ENCODE measurements around the gene USF3. TPM values are rescaled to one million over a fixed set of nuclear protein-coding genes. Genes with fewer than 3 reads are reported as not detected.

Gene USF3
- total RNA-seq, 4 donors from 2014 or later: 19.7 to 37.7 (median 27.2) TPM

- no peak for TF ChIP-seq CTCF (IDR thresholded peaks at IDR 0.05)
- DNase-seq (ENCODE audit: low spot score) (no peak), ATAC-seq (ENCODE audit: low FRiP score) (no peak)
Observed at GRCh38 chr3:113741086-113741485, 44.6 kb upstream of the USF3 start.

- ATAC-seq (ENCODE audit: low FRiP score): peak; percentile 53
- no peak for DNase-seq (ENCODE audit: low spot score)
- TF ChIP-seq CTCF (IDR thresholded peaks at IDR 0.05): peak in 1 of 3 donors; percentile 53
Observed at GRCh38 chr3:113736548-113737089, 40.2 kb upstream of the USF3 start.

GRCh38 chr3:113731694-113732093, 35.3 kb upstream of the USF3 start:
- DNase-seq (ENCODE audit: low spot score) (no peak), ATAC-seq (ENCODE audit: low FRiP score) (no peak)
- no peak for TF ChIP-seq CTCF (IDR thresholded peaks at IDR 0.05)

- TF ChIP-seq CTCF (IDR thresholded peaks at IDR 0.05): no peak
- DNase-seq (ENCODE audit: low spot score) (no peak), ATAC-seq (ENCODE audit: low FRiP score) (no peak)
Observed at GRCh38 chr3:113730550-113730949, 34.1 kb upstream of the USF3 start.

- no peak for TF ChIP-seq CTCF (IDR thresholded peaks at IDR 0.05)
- ATAC-seq (ENCODE audit: low FRiP score) (no peak), DNase-seq (ENCODE audit: low spot score) (no peak)
Observed at GRCh38 chr3:113728661-113729060, 32.2 kb upstream of the USF3 start.

- DNase-seq (ENCODE audit: low spot score) (no peak), ATAC-seq (ENCODE audit: low FRiP score) (no peak)
- TF ChIP-seq CTCF (IDR thresholded peaks at IDR 0.05): no peak
Observed at GRCh38 chr3:113721636-113722035, 25.2 kb upstream of the USF3 start.

- TF ChIP-seq CTCF (IDR thresholded peaks at IDR 0.05): no peak
- DNase-seq (ENCODE audit: low spot score): no peak
- no peak for ATAC-seq (ENCODE audit: low FRiP score)
Observed at GRCh38 chr3:113719758-113720157, 23.3 kb upstream of the USF3 start.
